Measurements from ENCODE around the gene FCHO2.
A peak's percentile ranks its signal among the peaks of the same experiment; 100 is the strongest.

Gene FCHO2

DNA sequence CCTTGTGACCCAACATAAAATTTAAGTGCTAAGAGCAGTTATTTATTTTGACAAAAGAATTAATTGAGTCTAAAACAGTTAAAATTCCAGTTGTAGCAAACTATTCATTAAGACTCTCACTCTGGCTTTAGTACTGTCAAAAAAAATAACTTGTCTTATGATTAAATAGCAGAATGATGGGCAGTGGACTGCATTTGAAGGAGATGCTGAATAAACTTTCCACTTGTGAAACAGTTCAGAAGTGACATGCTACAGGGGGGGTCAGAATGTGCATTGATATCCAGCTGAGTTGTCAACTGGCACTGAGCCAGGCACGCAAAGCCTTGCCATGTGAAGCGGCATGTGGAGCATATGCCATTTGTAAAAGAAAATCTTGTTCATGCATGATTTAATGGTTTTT, 76.0 kb downstream of the FCHO2 start:
- DNase-seq = peak; percentile 72

DNA sequence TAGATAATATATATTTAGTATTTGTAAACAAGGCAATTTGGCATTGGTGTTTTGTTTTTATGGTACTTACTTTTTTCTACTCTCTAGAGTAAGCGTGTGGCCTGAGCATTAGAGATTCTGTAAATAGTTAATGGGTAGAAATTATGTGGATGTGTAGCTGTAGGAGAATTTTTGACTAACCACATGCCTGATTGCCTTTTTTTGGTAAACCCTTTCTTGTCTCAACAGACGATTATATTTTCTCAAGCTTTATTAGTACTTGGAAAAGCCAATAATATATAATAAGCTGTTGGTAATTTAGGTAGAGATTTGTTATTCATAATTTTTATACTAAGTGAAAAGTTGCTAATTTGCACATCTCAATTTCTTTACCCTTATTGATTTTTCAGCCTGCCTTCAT, 76.8 kb downstream of the FCHO2 start:
- peak; percentile 30 for DNase-seq

DNA sequence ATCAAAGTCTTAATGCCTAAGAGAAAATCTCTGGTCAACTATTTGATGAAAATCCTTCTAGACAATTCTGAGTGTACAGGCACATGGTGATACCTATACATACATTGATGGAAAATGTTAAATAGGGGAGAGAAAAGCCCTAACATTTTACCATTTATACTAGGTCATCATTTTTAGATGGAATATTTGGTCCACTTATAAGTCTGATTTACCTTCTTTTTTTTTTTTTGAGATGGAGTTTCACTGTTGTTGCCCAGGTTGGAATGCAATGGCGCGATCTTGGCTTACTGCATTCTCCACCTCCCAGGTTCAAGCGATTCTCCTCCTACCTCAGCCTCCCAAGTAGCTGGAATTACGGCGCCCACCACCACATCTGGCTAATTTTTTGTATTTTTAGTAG, 81.7 kb downstream of the FCHO2 start:
- no peak for DNase-seq

DNA sequence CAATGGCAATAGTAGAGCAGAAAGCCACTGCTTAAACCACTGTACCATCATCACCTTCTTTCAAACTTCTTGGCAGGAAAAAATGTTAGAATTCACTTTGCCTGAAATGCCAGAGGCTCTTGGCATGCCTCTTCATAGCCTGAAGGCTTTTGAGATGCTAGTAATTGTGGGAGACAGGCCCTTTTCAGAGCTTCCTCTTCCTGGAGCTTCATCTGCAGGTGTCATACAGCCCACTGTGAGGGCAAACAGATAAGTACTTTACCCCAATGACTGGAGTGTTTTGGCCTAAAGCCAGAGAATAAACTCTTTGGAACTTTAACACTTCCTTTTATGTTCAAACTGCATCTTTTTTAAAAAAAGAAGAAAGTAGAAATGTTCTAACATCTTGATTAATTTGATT, 83.2 kb downstream of the FCHO2 start:
- DNase-seq = no peak

DNA sequence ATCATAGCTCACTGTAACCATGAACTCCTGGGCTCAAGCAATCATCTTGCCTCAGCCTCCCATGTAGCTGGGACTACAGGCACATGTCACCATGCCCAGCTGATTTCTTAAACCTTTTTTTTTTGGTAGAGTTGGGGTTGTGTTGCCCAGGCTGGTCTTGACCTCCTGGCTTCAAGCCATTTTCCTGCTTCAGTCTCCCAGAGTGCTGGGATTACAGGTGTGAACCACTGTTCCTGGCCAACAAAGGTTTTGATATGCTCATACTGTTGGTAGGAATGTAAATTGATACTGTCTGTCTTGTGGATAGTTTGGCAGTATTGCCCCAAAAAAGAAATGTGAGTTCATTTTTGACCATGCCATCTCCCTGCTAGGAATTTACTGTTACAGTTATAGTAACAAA, 87.2 kb downstream of the FCHO2 start:
- no peak for DNase-seq

DNA sequence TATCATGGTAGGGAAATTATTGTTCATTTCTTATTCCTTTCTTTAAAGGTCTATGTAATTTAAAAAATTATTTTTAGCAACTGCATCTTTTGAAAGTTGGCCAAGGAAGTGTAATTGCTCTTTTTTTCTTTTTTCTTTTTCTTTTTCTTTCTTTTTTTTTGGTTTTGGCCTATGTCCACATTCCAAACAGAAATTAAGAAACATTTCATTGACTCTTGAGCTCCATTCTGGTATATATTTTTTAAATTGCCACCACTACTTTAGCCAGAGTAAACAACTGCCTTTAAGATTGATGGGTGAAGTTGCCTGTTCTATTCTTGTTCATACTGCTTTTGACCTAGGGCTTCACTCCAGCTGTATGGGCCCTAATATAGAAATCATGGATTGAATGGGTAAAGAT, 88.7 kb downstream of the FCHO2 start:
- no peak for DNase-seq

DNA sequence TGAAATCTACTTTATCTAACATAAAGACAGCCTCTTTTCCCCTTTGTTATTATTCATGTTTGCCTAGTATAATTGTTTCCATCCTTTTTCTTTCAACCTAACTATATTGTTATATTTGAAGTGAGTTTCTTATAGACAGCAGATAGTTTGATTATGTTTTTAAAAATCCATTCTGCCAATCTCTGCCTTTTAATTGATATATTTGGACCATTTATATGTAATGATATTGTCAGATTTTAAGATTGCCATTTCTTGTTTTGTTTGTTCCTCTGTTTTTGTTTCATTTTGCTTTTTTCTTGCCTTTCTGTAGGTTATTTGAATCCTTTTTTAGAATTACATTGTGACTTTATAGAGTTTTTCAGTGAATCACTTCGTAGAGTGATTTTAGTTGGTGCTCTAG, 89.8 kb downstream of the FCHO2 start:
- DNase-seq = no peak

DNA sequence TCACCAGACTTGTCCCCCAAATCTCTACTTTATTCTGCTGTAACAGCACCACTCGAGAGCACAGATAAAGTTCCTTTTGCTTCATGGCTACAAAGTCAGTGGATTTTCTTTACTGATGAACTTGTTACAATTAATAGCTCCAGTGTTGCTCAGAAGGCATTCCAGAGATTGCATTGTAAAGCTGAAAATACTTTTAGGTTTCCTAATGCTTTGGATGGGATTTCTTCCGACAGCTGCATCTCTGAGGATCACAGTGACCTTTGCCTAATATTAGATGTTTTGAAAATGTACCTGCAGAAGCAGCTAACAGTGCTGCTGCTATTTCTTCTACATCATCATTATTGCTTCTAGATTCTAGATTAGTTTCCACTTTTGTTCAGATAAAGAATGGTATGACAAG, 105.8 kb downstream of the FCHO2 start:
- DNase-seq = no peak

DNA sequence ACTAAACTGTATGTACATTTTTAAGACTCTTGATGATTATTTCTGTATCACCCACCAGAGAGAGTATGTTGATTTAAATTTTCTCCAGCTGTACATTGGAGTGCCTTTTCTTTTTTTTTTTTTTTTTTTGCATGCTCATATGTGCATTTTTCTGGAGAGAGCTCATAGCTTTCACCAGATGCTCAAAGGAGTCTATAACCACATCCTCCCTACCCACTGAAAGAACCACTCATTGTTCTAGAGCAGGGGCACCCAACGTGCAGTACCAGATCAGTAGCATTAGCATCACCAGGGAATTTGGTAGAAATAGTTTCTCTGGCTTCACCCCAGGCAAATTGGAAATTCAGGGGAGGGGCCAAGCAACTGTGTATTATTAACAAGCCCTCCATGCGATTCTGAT, 110.6 kb downstream of the FCHO2 start:
- DNase-seq = peak; percentile 14

DNA sequence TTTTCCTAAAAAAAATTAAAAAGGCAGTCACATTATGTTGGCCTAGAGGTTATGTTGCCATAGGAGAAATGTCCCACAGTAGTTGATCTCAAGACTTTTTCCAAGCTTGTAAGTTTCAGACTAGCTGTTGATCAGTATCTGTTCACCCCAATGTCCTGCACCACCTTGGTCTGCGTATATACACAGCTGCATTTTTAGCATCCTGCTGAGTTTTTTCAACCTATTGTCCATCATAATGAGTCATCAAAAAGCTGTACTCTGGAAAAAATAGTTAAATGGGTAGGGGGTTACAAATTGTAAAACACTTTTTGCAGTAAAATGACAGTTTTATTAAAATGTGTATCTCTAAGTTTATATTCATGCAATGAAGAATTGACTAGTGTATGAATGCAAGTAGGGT, 111.4 kb downstream of the FCHO2 start:
- DNase-seq = no peak

DNA sequence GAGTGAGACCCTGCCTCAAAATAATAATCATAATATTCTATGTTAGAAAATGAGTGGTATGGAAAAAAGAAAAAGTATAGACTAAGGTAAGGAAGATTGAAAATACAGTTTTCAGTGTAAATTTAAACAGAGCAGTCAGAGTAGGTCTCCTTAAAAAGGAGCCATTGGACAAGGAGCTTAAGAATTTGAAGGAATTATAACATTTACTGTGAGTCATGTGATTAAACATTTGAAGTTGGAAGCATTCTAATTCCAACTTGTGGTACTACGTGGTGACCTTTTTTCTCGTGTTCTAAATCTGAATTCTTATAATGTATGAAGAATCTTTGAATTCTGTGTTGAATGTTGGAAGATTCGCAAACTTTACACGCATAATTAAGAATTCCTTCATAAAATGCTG, 125.3 kb downstream of the FCHO2 start:
- DNase-seq = no peak

DNA sequence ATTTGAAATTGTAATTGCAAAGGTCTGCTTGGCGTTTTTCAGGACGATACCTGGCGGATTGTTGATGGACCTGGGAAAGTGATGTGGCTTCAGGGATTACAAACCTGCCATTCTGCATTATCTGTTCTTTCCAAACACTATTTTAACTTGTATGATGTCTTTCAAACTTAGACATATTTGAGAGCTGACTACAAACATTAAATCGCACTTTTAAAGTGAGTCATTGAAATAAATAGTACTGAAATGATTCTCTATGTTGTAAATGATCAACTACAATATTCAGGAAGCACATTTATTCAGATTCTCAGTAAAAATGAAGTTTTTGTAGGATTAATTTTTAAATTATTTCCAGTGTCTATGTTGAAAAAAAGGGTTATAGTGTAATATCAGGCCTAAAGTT, 132.2 kb downstream of the FCHO2 start:
- no peak for DNase-seq

DNA sequence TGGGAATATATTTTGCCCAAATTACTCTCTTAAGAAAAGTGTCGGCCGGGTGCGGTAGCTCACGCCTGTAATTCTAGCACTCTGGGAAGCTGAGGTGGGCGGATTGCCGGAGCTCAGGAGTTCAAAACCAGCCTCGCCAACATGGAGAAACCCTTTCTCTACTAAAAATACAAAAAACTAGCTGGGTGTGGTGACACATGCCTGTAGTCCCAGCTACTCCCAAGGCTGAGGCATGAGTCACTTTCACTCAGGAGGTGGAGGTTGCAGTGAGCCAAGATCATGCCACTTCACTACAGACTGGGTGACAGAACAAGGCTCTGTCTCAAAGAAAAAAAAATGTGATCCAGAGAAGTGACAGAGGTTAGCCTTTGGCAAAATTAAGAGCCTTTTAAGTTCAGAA, 138.1 kb downstream of the FCHO2 start:
- no peak for DNase-seq

DNA sequence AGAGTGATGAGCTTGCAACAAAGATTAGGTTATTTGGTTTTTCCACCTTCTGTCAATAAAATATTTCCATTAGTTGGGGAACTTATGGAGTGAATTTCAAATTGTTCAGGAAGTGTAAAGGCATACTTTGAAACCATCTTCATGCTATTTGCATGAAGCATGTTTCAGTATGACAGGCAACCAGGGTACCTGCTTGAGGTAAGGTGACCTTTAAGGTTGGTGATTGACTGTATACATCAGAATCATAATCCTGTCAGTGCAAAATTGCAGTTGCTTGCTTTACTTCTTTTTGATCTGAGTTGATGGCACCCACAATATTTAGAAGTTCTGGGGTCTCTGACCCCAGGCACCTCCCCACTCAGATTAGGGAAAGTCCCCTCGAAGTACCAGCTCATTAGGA, 138.6 kb downstream of the FCHO2 start:
- DNase-seq = no peak

DNA sequence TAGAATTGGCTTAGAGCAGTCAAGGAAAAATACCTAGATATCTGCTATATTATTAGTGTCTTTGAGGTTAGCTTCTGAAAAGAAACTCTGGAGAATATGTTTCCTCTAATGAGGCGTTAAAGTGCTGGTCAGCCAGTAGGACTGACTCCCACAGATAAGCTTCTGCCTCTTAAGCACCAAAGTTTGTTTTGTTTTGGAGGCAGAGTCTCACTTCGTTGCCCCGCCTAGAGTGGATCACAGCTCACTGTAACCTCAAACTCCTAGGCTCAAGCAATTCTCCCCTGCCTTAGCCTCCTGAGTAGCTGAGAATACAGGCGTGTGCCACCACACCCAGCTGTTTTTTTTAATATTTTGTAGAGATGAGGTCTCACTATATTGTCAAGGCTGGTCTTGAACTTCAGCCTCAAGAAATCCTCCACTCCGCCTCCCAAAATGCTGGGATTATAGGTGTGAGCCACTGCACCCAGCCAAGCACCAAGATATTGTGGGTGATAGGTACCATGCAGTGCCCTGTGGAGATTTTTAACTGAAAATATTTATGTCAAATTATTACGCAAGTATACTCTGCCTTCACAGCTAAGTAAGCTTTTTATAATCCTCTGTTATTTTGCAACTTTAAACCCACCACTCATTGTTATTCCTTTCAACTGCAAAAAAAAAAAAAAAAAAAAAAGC, 139.9 kb downstream of the FCHO2 start:
- no peak for DNase-seq

DNA sequence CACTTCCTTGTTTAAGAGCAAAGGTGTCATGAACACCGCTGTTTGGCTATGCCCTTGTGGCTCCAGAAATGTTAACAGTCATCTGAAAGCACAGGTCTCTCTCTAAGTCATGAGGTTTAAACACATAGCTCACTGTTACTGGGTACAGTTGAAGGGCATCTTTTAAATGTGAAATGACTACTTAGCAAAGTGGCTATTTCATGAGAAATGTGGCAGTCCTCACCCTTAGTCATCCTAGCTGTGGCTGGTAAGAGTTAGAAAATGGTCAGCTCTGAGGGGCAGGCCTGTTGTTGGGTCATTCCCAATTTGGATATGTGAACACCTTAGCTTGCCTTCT, 140.4 kb downstream of the FCHO2 start:
- no peak for DNase-seq

DNA sequence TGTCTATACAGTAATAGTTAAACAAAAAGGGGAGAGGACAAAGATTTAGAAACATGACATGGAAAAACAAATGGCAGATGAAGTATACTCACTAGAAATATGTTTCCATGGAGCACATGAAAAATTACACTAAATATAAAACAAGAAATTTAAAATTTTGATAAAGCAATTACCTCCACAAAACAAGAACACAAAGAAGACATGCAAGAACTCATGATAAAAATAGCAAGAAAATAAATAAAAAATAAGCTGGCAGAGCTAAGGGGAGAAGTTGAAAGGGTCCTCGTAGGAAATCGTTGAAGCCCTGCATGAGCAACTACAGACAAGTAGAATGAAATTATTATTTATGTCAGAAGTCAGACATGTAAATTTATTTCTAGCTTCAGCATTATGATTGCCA, 141.9 kb downstream of the FCHO2 start:
- DNase-seq = no peak

DNA sequence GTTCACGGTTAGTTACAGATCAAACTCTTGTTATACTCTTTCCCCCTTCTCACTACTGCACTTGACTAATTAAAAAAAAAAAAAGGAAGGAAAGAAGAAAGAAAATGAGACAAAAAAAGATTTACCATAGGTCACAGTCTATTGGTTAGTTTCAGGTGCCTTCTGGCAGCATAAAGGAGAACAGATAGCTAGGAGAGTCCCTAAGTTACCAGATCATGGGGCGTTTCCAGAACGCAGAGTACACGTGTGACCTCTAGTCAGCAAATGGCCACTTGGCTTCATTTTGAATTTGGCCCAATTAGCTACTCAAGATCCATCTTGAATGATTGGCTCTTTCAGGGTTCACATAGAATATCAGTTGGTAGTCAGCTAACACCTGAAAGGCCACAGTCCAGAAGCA, 144.3 kb downstream of the FCHO2 start:
- no peak for DNase-seq

DNA sequence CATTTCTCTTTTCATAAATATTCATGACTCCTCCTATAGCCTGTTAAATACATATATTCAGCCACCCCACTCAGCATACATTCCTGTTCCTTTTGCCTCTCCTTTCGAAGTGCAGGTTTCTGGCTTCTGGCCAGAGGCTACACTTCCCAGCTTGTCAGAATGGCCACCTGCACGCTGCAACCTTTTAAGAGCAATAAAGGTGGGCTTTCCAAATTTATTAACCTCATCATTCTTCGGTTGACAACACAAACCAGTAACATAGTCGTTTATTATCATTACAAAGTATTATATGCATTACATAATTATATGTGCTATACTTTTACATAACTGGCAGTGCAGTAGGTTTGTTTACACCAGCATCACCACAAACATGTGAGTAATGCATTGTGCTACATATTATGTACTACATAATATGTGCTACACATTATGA, 148.0 kb downstream of the FCHO2 start:
- no peak for DNase-seq

DNA sequence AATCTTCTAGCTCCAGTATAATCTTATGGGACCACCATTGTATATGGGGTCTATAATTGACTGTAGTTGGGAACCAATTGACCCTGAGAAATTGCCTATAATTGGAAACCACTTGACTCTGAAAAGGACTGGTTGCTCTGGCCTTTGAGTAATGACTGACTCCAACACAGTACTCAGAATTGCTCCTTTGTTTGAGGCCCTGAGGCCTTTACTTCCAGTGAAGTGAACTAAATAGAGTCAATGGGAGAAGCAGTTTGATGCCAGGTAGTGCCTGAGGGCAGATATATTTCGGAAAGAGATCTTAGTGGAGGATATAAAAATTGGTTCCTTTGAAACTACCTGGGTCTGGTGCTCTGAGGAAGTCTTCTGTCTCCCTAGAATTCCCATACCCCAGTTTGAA, 148.5 kb downstream of the FCHO2 start:
- no peak for DNase-seq

DNA sequence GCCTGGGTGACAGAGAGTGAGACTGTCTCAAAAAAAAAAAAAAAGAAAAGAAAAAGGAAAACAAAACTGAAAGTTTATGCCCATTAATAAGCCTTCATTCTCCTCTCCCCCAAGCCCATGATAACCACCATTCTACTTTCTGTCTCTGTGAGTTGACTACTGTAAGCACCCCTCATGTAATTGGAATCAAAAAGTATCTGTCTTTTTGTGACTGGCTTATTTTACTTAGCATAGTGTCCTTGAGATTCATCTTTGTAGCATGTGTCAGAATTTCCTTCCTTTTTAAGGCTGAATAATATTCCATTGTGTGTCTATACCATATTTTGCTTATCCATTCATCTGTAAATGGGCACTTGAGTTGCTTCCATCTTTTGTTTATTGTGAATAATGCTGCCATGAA, 150.5 kb downstream of the FCHO2 start:
- DNase-seq = no peak

DNA sequence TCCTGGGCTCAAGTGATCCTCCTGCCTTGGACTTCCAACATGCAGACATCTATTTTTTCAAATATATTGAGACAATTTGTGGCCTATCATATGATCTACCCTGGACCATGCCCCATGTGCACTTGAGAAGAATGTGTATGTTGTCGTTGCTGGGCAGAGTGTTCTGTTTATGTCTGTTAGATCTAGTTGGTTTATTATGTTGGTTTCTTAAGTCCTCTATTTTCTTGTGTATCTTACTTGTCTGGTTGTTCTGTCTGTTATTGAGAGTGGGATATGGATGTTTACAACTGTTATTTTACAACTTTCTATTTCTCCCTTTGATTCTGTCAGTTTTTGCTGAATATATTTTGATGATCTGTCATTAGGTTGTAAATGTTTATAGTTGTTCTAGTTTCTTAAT, 154.3 kb downstream of the FCHO2 start:
- DNase-seq = no peak

DNA sequence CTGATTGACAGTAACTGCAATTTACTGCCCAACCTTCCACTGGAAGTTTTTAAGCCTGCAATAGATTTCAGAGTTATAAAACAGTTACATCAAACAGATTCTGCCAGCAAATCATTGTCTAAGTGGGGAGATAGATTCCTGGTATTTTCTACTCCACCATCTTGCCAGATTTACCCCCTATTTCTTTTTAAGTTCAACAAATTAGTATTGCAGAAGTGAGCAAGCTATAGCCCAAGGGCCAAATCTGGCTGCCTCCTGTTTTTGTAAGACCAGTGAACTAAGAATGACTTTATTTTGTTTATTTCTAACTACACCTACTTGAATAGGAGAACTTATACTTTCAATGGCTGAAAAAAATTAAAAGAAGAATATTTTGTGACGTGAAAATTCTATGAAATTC, 155.7 kb downstream of the FCHO2 start:
- DNase-seq = no peak

DNA sequence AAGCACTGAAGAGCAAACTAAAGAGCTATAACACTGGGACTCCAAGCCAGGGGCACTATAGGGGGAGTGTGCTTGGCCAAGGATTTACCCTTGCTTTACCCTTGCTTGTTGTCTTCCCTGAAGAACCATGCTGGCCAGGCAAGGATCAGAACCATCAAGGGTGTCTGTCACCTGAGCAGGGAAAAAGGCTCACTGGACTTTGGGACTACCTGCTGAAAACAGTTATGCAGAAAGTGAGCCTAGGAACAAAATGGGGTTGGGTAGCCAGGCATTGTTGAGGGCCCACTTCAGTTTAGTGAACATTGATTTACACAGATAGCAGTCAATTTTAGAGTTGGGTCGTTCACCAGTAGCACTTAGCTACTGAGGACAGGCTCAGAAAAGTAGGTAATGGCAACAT, 156.5 kb downstream of the FCHO2 start:
- no peak for DNase-seq

DNA sequence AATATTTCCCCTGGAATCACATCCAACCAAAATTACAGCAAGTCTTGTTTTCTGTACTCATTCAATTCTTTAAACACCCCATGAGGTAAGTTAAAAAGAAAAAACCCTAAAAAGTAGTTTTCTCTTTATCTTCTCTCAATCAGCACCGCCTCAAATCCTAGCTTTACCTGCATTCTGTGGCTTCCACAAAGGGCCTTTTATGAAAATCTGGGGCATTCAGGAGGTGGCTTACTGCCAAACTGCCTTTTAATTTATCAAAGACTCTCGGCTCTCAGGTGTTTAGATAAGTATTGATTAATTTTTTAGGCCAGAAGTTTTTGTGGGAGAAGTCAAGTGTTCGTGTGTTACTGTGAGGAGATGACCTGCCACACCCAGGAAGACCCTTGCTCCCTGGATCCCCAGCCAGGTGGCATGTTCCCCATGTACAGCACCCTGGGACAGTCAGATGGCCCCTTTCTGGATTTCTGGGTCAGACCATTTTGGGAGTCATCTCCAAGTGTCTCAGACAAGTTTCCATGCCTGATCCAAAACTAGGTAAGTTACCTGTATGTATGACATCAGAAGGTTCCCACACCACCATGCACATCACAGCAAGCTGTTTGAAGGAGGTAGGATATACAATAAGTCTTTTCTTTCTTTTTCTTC, 158.3 kb downstream of the FCHO2 start:
- no peak for DNase-seq

Measured in NCI-H2171 treated with DMSO at 0.1 percent for 48 hours (cell line).